Transverse colon (tissue), 4 donors: Measurements from ENCODE around the gene PCAT6.

Experiments used
- CTCF ChIP-seq, 5 experiments: fragments of 200-600 bp in 3 of 5; fragments of 450-650 bp in 2 of 5; sonication (generic) in 3 of 5; IDR thresholded peaks; 1 replicate in 2 of 5; 2 replicates in 3 of 5; pipeline ENCODE4 v1.5.1; 2016 to 2017; ENCODE audit warnings: antibody characterized with exemption in 5 of 5, inconsistent platforms in 3 of 5, mild to moderate bottlenecking in 2 of 5, moderate library complexity in 1 of 5
- POLR2A ChIP-seq: fragments of 450-650 bp; IDR thresholded peaks from one replicate; pipeline ENCODE4 v1.6.1; 2016; ENCODE audit warnings: antibody characterized with exemption, mild to moderate bottlenecking, moderate library complexity
- POLR2AphosphoS5 ChIP-seq, 3 donors: sonication (generic); formaldehyde crosslinking; IDR thresholded peaks; one replicate each; pipeline ENCODE4 v1.6.1; 2016; ENCODE audit warnings: antibody characterized with exemption in 3 of 3

GRCh38 chr1:202857136-202857610, 46.4 kb downstream of the PCAT6 start:
- TF ChIP-seq POLR2A (no peak), CTCF (IDR thresholded peaks at IDR 0.05) (no peak), POLR2AphosphoS5 (IDR thresholded peaks at IDR 0.05) (peak in 1 of 3 donors; percentile 10)
